Lower leg skin (tissue), 3 donors: ENCODE measurements around the gene CNOT4.

Experiments
- POLR2A ChIP-seq, 2 donors: fragments of 450-650 bp; IDR thresholded peaks; one replicate each; pipeline ENCODE4 v1.6.1; 2016 to 2017; ENCODE audit warnings: antibody characterized with exemption in 2 of 2, mild to moderate bottlenecking in 1 of 2, moderate library complexity in 1 of 2
- TF ChIP-seq, protein P1 (sequence below), 3 donors: fragments of 450-650 bp; IDR thresholded peaks; one replicate each; pipeline ENCODE4 v1.5.1; 2016; ENCODE audit warnings: antibody characterized with exemption in 3 of 3, mild to moderate bottlenecking in 3 of 3, moderate library complexity in 2 of 3

DNA sequence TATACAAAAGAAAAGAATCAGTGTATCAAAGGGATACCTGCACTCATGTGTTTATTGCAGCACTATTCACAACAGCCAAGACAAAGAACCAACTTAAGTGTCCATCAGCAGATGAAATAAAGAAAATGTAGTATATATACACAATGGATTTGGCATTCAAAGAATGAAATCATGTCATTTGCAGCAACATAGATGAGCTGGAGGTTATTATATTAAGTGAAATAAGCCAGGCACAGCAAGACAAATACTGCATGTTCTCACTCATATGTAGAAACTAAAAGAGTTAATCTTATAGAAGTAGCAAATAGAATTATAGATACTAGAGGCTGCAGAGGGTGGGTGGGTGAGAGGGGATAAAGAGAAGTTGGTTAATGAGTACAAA, 28.3 kb downstream of the CNOT4 start:
- TF ChIP-seq POLR2A (IDR thresholded peaks at IDR 0.05), result no peak
- TF ChIP-seq, protein P1, sequence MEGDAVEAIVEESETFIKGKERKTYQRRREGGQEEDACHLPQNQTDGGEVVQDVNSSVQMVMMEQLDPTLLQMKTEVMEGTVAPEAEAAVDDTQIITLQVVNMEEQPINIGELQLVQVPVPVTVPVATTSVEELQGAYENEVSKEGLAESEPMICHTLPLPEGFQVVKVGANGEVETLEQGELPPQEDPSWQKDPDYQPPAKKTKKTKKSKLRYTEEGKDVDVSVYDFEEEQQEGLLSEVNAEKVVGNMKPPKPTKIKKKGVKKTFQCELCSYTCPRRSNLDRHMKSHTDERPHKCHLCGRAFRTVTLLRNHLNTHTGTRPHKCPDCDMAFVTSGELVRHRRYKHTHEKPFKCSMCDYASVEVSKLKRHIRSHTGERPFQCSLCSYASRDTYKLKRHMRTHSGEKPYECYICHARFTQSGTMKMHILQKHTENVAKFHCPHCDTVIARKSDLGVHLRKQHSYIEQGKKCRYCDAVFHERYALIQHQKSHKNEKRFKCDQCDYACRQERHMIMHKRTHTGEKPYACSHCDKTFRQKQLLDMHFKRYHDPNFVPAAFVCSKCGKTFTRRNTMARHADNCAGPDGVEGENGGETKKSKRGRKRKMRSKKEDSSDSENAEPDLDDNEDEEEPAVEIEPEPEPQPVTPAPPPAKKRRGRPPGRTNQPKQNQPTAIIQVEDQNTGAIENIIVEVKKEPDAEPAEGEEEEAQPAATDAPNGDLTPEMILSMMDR (IDR thresholded peaks at IDR 0.05), result no peak
